OCI-LY1 (cell line): ENCODE results near the gene USP13.

ENCODE experiments used
- H2AFZ ChIP-seq: fragments of 200-600 bp; sonication (generic), shearing (Covaris generic); 2 replicates; pipeline ENCODE4 v1.6.0; 2014; ENCODE audit warnings: antibody characterized with exemption, mild to moderate bottlenecking, low read length
- H3F3A ChIP-seq: fragments of 200-600 bp; sonication (generic), shearing (Covaris generic); 2 replicates; pipeline ENCODE4 v1.6.0; 2014; ENCODE audit warnings: mild to moderate bottlenecking, antibody characterized with exemption, low read length, moderate library complexity; ENCODE audit not compliant: insufficient read depth
- H3K27ac ChIP-seq: fragments of 200-600 bp; sonication (generic); 2 replicates; pipeline ENCODE4 v1.5.1; 2014; ENCODE audit warnings: low read length, mixed run types, mild to moderate bottlenecking, low read depth; ENCODE audit not compliant: poor library complexity, severe bottlenecking
- H3K27me3 ChIP-seq: fragments of 200-600 bp; sonication (generic); 2 replicates; pipeline ENCODE4 v1.6.0; 2014; ENCODE audit warnings: antibody characterized with exemption, mild to moderate bottlenecking, low read length, moderate library complexity; ENCODE audit not compliant: insufficient read depth
- H3K36me3 ChIP-seq: fragments of 200-600 bp; sonication (generic); 2 replicates; pipeline ENCODE4 v1.6.1; 2014; ENCODE audit warnings: mild to moderate bottlenecking, antibody characterized with exemption, low read length, moderate library complexity, mixed read lengths; ENCODE audit not compliant: insufficient read depth
- H3K4me1 ChIP-seq: fragments of 200-600 bp; sonication (generic); 2 replicates; pipeline ENCODE4 v1.5.1; 2014; ENCODE audit warnings: mild to moderate bottlenecking, low read length, moderate library complexity; ENCODE audit not compliant: insufficient read depth, severe bottlenecking
- H3K4me2 ChIP-seq: fragments of 200-600 bp; sonication (generic), shearing (Covaris generic); 2 replicates; pipeline ENCODE4 v1.6.1; 2014; ENCODE audit warnings: low read length
- H3K4me3 ChIP-seq: fragments of 200-600 bp; sonication (generic); 2 replicates; pipeline ENCODE4 v1.5.1; 2014; ENCODE audit warnings: low read length, low read depth, mild to moderate bottlenecking, mixed read lengths; ENCODE audit not compliant: poor library complexity, severe bottlenecking
- H3K79me2 ChIP-seq: fragments of 200-600 bp; shearing (Covaris generic); 2 replicates; pipeline ENCODE4 v1.6.1; 2016; ENCODE audit warnings: mixed run types, low read length, mixed read lengths; ENCODE audit not compliant: insufficient read depth
- H3K9ac ChIP-seq: fragments of 200-600 bp; sonication (generic), shearing (Covaris generic); 2 replicates; pipeline ENCODE4 v1.6.1; 2014; ENCODE audit warnings: mild to moderate bottlenecking, low read length, mixed read lengths
- H3K9me2 ChIP-seq: fragments of 200-600 bp; sonication (generic), shearing (Covaris generic); 2 replicates; pipeline ENCODE4 v1.6.1; 2014; ENCODE audit warnings: low read depth, mild to moderate bottlenecking, low read length, mixed read lengths
- H3K9me3 ChIP-seq: fragments of 200-600 bp; shearing (Covaris generic); 2 replicates; pipeline ENCODE4 v1.6.1; 2014; ENCODE audit warnings: low read length, mixed read lengths
- H4K20me1 ChIP-seq: fragments of 200-600 bp; sonication (generic), shearing (Covaris generic); 2 replicates; pipeline ENCODE4 v1.6.0; 2016; ENCODE audit warnings: mild to moderate bottlenecking, low read length; ENCODE audit not compliant: insufficient read depth
- EZH2 ChIP-seq: fragments of 200-600 bp; sonication (generic), shearing (Covaris generic); IDR thresholded peaks from 2 replicates; pipeline ENCODE4 v1.8.0; 2017; ENCODE audit warnings: borderline replicate concordance, mixed run types, mild to moderate bottlenecking, antibody characterized with exemption, low read length, moderate library complexity, mixed read lengths
- TF ChIP-seq, protein P1 (sequence below): fragments of 200-600 bp; sonication (generic), shearing (Covaris generic); IDR thresholded peaks from 2 replicates; pipeline ENCODE4 v1.5.1; 2017; ENCODE audit warnings: mild to moderate bottlenecking, antibody characterized with exemption, low read length, moderate library complexity, mixed read lengths

Gene USP13

GRCh38 chr3:179720196-179720595 is 67.4 kb downstream of the USP13 start:
- Histone ChIP-seq H4K20me1 (no peaks in the 10 kb centered on the region), H3K27me3 (no peaks in the 10 kb centered on the region), H3K4me3 (no peak overlapping the region), H3K79me2 (no peaks in the 10 kb centered on the region), H3F3A (no peaks in the 10 kb centered on the region), H3K9ac (no peak overlapping the region), H3K9me3 (no peaks in the 10 kb centered on the region), H3K4me2 (no peak overlapping the region), H3K9me2 (no peaks in the 10 kb centered on the region), H3K27ac (no peak overlapping the region), H2AFZ (no peak overlapping the region), H3K36me3 (peaks cover 39% of the 10 kb centered on the region), H3K4me1 (no peaks in the 10 kb centered on the region)
- no peak for TF ChIP-seq EZH2
- TF ChIP-seq, protein P1, sequence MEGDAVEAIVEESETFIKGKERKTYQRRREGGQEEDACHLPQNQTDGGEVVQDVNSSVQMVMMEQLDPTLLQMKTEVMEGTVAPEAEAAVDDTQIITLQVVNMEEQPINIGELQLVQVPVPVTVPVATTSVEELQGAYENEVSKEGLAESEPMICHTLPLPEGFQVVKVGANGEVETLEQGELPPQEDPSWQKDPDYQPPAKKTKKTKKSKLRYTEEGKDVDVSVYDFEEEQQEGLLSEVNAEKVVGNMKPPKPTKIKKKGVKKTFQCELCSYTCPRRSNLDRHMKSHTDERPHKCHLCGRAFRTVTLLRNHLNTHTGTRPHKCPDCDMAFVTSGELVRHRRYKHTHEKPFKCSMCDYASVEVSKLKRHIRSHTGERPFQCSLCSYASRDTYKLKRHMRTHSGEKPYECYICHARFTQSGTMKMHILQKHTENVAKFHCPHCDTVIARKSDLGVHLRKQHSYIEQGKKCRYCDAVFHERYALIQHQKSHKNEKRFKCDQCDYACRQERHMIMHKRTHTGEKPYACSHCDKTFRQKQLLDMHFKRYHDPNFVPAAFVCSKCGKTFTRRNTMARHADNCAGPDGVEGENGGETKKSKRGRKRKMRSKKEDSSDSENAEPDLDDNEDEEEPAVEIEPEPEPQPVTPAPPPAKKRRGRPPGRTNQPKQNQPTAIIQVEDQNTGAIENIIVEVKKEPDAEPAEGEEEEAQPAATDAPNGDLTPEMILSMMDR = no peak

DNA sequence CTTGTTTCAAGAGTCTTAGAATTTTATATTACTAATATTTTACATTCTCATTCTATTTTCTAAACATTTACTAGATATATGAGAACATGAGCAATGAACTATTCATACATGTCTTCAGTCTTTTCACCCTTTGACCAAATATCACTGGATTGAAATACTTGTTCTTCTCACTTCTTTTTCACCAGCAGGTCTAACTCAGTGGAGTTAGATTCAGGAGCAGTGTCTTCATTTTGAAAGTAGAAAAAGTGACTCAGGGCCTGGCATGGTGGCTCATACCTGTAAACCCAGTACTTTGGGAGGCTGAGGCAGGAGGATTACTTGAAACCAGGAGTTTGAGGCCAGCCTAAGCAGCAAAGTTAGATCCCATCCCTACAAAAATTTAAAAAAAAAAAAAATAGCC is 70.8 kb downstream of the USP13 start:
- Histone ChIP-seq H3K27me3 (no peaks in the 10 kb centered on the region), H3F3A (no peaks in the 10 kb centered on the region), H2AFZ (no peak overlapping the region), H3K4me3 (no peak overlapping the region), H4K20me1 (no peaks in the 10 kb centered on the region), H3K79me2 (no peaks in the 10 kb centered on the region), H3K4me2 (no peak overlapping the region), H3K27ac (no peak overlapping the region), H3K9me2 (no peaks in the 10 kb centered on the region), H3K36me3 (peaks cover 55% of the 10 kb centered on the region), H3K9me3 (no peaks in the 10 kb centered on the region), H3K4me1 (no peaks in the 10 kb centered on the region), H3K9ac (no peak overlapping the region)
- no peak for TF ChIP-seq EZH2
- TF ChIP-seq, protein P1 = no peak

- Histone ChIP-seq H3F3A (no peaks in the 10 kb centered on the region), H3K27me3 (no peaks in the 10 kb centered on the region), H3K9ac (no peak overlapping the region), H4K20me1 (no peaks in the 10 kb centered on the region), H3K4me2 (no peak overlapping the region), H2AFZ (no peak overlapping the region), H3K9me2 (no peaks in the 10 kb centered on the region), H3K4me1 (no peaks in the 10 kb centered on the region), H3K9me3 (no peaks in the 10 kb centered on the region), H3K36me3 (peaks cover 64% of the 10 kb centered on the region), H3K27ac (no peak overlapping the region), H3K4me3 (no peak overlapping the region), H3K79me2 (no peaks in the 10 kb centered on the region)
- TF ChIP-seq, protein P1 = no peak
- TF ChIP-seq EZH2 = no peak
These were observed 73.3 kb downstream of the USP13 start for GRCh38 chr3:179726075-179726699.
